Kidney epithelial cell (primary cell): ENCODE measurements around the gene MAP3K1. TPM values are rescaled to one million over a fixed set of nuclear protein-coding genes. Genes with fewer than 3 reads are reported as not detected.

Source experiments
- DNase-seq: peaks from one replicate; pipeline ENCODE4 v3.0.0-alpha.2; 2010; ENCODE audit warnings: low read depth
- H3K27me3 ChIP-seq: 2 replicates; pipeline ENCODE4 v1.6.0; 2011; ENCODE audit warnings: low read length; ENCODE audit not compliant: control insufficient read depth, insufficient read depth
- H3K36me3 ChIP-seq: 2 replicates; pipeline ENCODE4 v1.5.1; 2011; ENCODE audit warnings: low read length; ENCODE audit not compliant: control insufficient read depth, insufficient read depth
- H3K4me3 ChIP-seq: 2 replicates; pipeline ENCODE4 v1.5.1; 2011; ENCODE audit warnings: low read depth, mild to moderate bottlenecking, control low read depth, low read length
- total RNA-seq: library from RNA; depleted of rRNA; stranded (reverse); fragments of >200 nt; gene quantifications from 2 replicates; pipeline ENCODE4 v1.2.3, GENCODE V29; 2015
- TF ChIP-seq, protein P1 (sequence below): IDR thresholded peaks from 2 replicates; pipeline ENCODE4 v1.5.1; 2011; ENCODE audit warnings: mild to moderate bottlenecking, moderate library complexity, low read length, control low read depth, inconsistent platforms; ENCODE audit not compliant: insufficient read depth, poor library complexity, severe bottlenecking

The MAP3K1 gene
- total RNA-seq, 1 donor from 2014 or later, result 21.3 TPM

DNA sequence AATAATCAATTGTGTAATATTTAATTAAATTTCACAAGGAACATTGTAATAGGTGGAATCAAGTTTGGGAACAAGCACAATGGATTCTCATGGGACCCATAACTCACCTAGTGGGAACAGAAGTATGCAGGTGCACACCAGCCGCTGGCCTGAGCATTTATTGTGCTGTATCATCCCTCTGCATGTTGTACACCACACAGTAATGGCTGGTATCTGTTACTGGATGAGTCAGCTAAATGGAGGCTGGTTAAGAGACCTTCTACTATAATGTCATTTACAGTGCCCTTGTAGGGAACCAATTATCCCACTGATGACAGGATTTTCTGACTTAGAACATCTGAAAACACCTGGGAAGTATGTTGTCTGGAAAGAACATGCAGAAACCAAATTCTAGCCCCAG lies 3.2 kb upstream of the MAP3K1 start:
- no peak for DNase-seq
- Histone ChIP-seq H3K27me3 (no peaks in the 10 kb centered on the region), H3K36me3 (no peaks in the 10 kb centered on the region), H3K4me3 (no peak overlapping the region)
- TF ChIP-seq, protein P1, sequence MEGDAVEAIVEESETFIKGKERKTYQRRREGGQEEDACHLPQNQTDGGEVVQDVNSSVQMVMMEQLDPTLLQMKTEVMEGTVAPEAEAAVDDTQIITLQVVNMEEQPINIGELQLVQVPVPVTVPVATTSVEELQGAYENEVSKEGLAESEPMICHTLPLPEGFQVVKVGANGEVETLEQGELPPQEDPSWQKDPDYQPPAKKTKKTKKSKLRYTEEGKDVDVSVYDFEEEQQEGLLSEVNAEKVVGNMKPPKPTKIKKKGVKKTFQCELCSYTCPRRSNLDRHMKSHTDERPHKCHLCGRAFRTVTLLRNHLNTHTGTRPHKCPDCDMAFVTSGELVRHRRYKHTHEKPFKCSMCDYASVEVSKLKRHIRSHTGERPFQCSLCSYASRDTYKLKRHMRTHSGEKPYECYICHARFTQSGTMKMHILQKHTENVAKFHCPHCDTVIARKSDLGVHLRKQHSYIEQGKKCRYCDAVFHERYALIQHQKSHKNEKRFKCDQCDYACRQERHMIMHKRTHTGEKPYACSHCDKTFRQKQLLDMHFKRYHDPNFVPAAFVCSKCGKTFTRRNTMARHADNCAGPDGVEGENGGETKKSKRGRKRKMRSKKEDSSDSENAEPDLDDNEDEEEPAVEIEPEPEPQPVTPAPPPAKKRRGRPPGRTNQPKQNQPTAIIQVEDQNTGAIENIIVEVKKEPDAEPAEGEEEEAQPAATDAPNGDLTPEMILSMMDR, result no peak

- Histone ChIP-seq H3K4me3 (no peak overlapping the region), H3K27me3 (no peaks in the 10 kb centered on the region), H3K36me3 (no peaks in the 10 kb centered on the region)
- no peak for DNase-seq
- TF ChIP-seq, protein P1, result no peak
Measured at GRCh38 chr5:56813302-56813701, 2.0 kb upstream of the MAP3K1 start.

- no peaks in the 10 kb centered on the region for H3K27me3 ChIP-seq
- DNase-seq, result no peak
- peak overlapping the region; percentile 93 for H3K4me3 ChIP-seq
- H3K36me3 ChIP-seq, result no peaks in the 10 kb centered on the region
- TF ChIP-seq, protein P1, result no peak
Measured at GRCh38 chr5:56814361-56814962, 887 bp upstream of the MAP3K1 start.

- DNase-seq, result no peak
- no peaks in the 10 kb centered on the region for H3K36me3 ChIP-seq
- TF ChIP-seq, protein P1, result no peak
- peak overlapping the region; percentile 93 for H3K4me3 ChIP-seq
- no peaks in the 10 kb centered on the region for H3K27me3 ChIP-seq
Measured at GRCh38 chr5:56815658-56816545, 553 bp downstream of the MAP3K1 start.

- Histone ChIP-seq H3K4me3 (peak overlapping the region; percentile 93), H3K27me3 (no peaks in the 10 kb centered on the region), H3K36me3 (no peaks in the 10 kb centered on the region)
- TF ChIP-seq, protein P1, result no peak
- no peak for DNase-seq
Measured at GRCh38 chr5:56816546-56817081, 1.3 kb downstream of the MAP3K1 start.
